Measurements from ENCODE around the gene MED8. TPM values are rescaled to one million over a fixed set of nuclear protein-coding genes. Genes with fewer than 3 reads are reported as not detected.

MED8 gene
- polyA plus RNA-seq, 2 of the 4 experiments (the other 2 are of a cell fraction): 21.8 to 33.9 TPM

DNA sequence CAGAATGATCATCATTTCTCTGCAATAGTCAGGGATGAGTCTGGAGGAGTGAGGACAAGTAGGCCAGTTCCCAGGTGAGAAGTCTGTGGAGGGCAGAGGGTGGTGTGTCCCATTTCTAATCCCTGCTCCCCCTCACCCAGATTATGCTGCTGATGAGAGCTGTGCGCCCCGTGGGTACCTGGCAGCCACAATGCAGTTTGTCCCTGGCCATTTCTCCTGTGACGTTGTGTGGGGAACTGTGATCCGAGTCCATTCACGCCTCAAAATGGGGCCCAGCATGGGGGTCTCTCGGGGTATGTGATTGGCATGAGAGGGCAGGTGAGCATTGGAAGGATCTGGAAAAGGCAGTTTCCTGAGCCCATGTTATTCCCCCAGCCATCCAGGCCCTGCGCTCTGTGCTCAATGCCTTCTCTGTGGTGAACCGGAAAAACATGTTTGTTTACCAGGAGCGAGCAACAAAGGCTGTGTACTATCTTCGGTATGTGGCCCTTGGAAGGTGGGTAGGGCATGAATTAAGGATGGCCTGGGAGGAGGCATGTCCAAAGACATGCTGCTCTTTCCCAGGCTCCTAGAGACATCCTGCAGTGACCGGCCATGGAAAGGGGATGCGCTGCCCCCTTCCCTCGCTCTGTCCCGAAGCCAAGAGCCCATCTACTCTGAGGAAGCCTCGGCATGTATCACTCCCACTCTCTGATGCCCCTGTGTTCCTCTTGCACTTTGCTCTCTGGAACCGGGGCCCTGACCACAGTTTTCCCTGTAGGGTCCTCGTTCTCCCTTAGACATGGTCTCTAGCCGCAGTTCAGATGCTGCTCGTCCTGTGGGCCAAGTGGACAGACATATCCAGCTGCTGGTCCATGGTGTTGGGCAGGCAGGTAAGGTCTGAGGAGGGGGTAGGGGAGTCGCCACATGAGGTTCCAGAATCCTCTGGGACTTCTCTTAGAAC lies 47.7 kb upstream of the MED8 start:
- DNase-seq (ENCODE audit: low read depth in 1 of 2, low spot score in 1 of 2) (no peak), FAIRE-seq (no peak), ATAC-seq (no peak)
- H3K9me3 ChIP-seq: no peaks in the 10 kb centered on the region
- TF ChIP-seq, protein P1, sequence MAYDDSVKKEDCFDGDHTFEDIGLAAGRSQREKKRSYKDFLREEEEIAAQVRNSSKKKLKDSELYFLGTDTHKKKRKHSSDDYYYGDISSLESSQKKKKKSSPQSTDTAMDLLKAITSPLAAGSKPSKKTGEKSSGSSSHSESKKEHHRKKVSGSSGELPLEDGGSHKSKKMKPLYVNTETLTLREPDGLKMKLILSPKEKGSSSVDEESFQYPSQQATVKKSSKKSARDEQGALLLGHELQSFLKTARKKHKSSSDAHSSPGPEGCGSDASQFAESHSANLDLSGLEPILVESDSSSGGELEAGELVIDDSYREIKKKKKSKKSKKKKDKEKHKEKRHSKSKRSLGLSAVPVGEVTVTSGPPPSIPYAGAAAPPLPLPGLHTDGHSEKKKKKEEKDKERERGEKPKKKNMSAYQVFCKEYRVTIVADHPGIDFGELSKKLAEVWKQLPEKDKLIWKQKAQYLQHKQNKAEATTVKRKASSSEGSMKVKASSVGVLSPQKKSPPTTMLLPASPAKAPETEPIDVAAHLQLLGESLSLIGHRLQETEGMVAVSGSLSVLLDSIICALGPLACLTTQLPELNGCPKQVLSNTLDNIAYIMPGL (CRISPR knock-in tag; IDR thresholded peaks at IDR 0.05; ENCODE audit: borderline replicate concordance): no peak
- no peak for TF ChIP-seq ZNF302 (CRISPR knock-in tag; IDR thresholded peaks at IDR 0.05)
- no peak for TF ChIP-seq TFCP2L1 (CRISPR knock-in tag; IDR thresholded peaks at IDR 0.05)
- no peak for TF ChIP-seq EHMT2 (IDR thresholded peaks at IDR 0.05; ENCODE audit: low read depth)
- no peak for TF ChIP-seq HOXB5 (CRISPR knock-in tag; IDR thresholded peaks at IDR 0.05)
- no peak for TF ChIP-seq EHF (CRISPR knock-in tag; IDR thresholded peaks at IDR 0.05)
- TF ChIP-seq ELK1 (IDR thresholded peaks at IDR 0.05; ENCODE audit: low read depth, low read length): no peak
- no peak for TF ChIP-seq CEBPB (IDR thresholded peaks at IDR 0.05)
- TF ChIP-seq MAZ (IDR thresholded peaks at IDR 0.05; ENCODE audit: borderline replicate concordance, low read depth, low read length): no peak
- TF ChIP-seq HOXB13 (CRISPR knock-in tag; IDR thresholded peaks at IDR 0.05; ENCODE audit: low read depth): no peak
- TF ChIP-seq POLR2A (IDR thresholded peaks at IDR 0.05; ENCODE audit: low read length): no peak
- H3K27ac ChIP-seq: no peak overlapping the region
- H3K4me3 ChIP-seq: no peak overlapping the region
- no peaks in the 10 kb centered on the region for H3K4me1 ChIP-seq
- no peak overlapping the region for H3K4me2 ChIP-seq
- ChIA-PET POLR2A (no interaction called here), CTCF (interaction anchor here (1.5 kb wide), 1 partner anchor 210 kb away, joined by 4 read pairs; no protein-coding TSS in a partner anchor)
- 92% methylated on average over 19 of the region's 20 CpGs for WGBS (ENCODE audit: missing lambda C conversion rate)

- Histone ChIP-seq H3K4me1 (no peaks in the 10 kb centered on the region), H3K4me3 (no peak overlapping the region), H3K4me2 (no peak overlapping the region), H3K27ac (no peak overlapping the region), H3K9me3 (no peaks in the 10 kb centered on the region)
- ChIA-PET POLR2A (no interaction called here), CTCF (interaction anchor here (1.5 kb wide), 1 partner anchor 209 kb away, joined by 4 read pairs; no protein-coding TSS in a partner anchor)
- FAIRE-seq: no peak
- ATAC-seq: no peak
- TF ChIP-seq RFX5 (IDR thresholded peaks at IDR 0.05): no peak
- no peak for TF ChIP-seq EP300 (IDR thresholded peaks at IDR 0.05)
- TF ChIP-seq HEYL (CRISPR knock-in tag; IDR thresholded peaks at IDR 0.05): no peak
- WGBS (ENCODE audit: missing lambda C conversion rate): 94% methylated on average over 3 of the region's 3 CpGs
- no peak for DNase-seq (ENCODE audit: low read depth in 1 of 2, low spot score in 1 of 2)
These were observed 46.8 kb upstream of the MED8 start for GRCh38 chr1:43436371-43436770.

DNA sequence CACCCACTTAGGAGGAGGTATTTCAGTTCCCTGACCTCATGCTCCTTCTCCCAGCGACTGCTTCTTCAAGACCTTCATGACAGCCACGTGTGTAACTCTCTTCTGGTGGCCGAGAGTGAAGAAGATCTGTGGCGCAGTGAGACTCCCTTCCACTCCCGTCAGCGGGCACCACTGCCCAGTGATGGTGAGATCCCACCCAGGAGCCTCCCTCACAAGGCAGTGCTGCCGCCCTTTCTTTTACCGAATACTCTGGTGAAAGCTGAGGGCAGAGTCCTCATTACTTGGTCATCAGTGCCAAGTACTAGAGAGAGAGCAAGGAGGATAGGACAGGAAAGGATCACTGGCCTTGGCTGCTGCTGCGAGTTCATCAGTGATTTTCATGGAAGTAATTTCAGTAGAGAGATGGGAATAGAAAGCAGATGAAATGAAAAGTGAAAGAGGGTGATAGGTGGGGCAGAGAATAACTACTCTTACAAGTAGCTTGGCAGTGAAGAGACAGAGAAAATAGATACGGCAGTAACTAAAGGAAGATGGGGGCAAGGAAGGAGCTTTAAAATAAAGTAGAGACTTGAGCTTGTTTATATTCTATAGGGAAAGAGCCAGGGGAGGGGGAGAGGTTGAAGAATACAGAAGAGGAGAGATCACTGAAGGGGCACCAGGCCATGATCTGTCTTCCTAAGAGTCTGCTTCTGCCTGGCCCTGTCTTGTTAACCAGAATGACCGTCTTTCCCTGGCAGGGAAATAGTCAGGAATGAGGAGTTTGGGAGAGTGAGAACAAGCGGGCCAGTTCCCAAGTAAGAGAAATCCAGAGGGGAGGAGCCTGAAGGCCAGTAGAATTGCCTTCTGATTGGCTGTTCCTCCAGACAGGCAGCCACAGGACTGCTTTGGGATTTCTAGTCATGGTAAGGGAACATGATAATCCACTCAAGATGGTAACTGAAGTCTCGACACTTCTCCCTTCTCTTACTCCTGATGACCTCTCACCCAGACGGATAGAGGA lies 45.8 kb upstream of the MED8 start:
- no peak overlapping the region for H3K4me2 ChIP-seq
- TF ChIP-seq, protein P2, sequence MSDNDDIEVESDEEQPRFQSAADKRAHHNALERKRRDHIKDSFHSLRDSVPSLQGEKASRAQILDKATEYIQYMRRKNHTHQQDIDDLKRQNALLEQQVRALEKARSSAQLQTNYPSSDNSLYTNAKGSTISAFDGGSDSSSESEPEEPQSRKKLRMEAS (IDR thresholded peaks at IDR 0.05): no peak
- TF ChIP-seq RFX5 (IDR thresholded peaks at IDR 0.05) (no peak), JUN (IDR thresholded peaks at IDR 0.05) (no peak)
- WGBS (ENCODE audit: missing lambda C conversion rate): 88% methylated on average over 13 of the region's 14 CpGs
- ChIA-PET POLR2A (no interaction called here), CTCF (interaction anchor here (1.5 kb wide), 2 partner anchors 208 to 209 kb away, joined by 4 read pairs; no protein-coding TSS in a partner anchor)
- ATAC-seq (no peak), FAIRE-seq (no peak), DNase-seq (ENCODE audit: low read depth in 1 of 2, low spot score in 1 of 2) (no peak)
- H3K9me3 ChIP-seq: no peaks in the 10 kb centered on the region
- no peak overlapping the region for H3K27ac ChIP-seq
- H3K4me3 ChIP-seq: no peak overlapping the region
- H3K4me1 ChIP-seq: no peaks in the 10 kb centered on the region
